Activated T-cell treated with anti-CD3 and anti-CD28 coated beads for 24 hours (primary cell): Measurements from ENCODE around the gene FOXD4L1.
"Not testable (repeated sequence)": the region's sequence is repeated elsewhere in the genome, so short reads cannot be mapped to it uniquely, and the experiment has no call there.

ENCODE experiments used
- DNase-seq: peaks from one replicate; pipeline ENCODE4 v3.0.0-alpha.2; 2020; ENCODE audit warnings: low read depth

Gene FOXD4L1

DNA sequence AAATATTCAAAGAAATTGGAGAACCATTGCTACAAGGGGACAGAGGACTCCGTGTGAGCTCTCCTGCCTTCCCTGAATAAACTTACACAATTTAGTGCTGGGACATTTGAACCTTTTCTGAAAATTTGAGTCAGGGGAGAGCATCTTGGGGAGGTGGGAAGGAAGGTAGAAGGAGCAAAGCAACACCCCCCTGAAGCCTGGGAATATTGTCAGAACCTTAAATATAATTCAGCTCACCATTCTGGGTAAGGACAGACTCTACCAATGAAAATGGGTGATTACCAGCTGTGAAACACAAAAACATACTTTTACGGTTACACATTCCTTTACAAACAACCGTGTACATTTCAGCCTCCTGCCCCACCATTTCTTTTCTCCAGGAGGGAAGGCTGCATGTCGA, at the start of gene FOXD4L1:
TSS of gene FOXD4L1 (plus strand) at position 301 of the 400 bp plus-strand sequence. CDS start 592 bp downstream, outside the sequence.
- not testable (repeated sequence) for DNase-seq

DNA sequence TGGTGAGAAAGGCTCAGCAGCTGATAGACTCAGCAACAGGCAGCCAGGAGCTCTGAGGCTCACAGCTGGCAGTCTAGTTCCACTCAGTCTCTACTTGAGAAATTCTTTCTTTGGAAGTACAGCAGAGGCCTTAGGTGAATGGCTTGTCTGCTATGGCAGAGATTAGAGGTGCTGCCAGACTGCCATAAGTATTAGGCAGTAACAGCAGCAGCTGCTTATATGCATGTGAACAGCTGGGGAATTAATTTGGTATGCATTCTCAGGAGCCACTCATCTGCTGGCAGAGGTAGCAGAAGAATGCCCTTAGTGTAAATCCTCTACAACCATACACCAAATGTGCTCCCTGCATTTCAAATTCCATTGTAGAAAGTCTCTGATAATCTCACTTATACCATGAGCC, 32.7 kb upstream of the FOXD4L1 start:
- DNase-seq = not testable (repeated sequence)

DNA sequence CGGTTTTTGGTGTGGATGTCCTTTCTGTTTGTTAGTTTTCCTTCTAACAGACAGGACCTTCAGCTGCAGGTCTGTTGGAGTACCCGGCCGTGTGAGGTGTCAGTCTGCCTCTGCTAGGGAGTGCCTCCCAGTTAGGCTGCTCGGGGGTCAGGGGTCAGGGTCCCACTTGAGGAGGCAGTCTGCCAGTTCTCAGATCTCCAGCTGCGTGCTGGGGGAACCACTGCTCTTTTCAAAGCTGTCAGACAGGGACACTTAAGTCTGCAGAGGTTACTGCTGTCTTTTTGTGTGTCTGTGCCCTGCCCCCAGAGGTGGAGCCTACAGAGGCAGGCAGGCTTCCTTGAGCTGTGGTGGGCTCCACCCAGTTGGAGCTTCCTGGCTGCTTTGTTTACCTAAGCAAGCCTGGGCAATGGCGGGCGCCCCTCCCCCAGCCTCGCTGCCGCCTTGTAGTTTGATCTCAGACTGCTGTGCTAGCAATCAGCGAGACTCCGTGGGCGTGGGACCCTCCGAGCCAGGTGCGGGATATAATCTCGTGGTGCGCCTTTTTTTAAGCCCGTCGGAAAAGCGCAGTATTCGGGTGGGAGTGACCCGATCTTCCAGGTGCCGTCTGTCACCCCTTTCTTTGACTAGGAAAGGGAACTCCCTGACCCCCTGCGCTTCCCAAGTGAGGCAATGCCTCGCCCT, 21.6 kb upstream of the FOXD4L1 start:
- DNase-seq = not testable (repeated sequence)

DNA sequence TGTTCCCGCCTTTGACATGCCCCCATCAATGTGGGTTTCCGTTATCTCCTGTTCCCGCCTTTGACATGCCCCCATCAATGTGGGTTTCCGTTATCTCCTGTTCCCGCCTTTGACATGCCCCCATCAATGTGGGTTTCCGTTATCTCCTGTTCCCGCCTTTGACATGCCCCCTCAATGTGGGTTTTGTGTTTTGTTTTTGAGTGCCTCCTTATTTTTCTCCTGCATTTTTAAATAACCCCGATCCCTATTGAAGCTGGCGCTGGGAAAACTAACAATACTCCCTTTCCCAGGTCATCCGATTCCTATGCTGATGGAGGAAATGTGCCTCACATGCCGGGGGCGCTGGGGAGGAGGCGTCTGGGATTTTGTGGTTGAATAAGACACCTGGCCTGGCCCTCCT, 1.9 kb upstream of the FOXD4L1 start:
- DNase-seq = not testable (repeated sequence)

DNA sequence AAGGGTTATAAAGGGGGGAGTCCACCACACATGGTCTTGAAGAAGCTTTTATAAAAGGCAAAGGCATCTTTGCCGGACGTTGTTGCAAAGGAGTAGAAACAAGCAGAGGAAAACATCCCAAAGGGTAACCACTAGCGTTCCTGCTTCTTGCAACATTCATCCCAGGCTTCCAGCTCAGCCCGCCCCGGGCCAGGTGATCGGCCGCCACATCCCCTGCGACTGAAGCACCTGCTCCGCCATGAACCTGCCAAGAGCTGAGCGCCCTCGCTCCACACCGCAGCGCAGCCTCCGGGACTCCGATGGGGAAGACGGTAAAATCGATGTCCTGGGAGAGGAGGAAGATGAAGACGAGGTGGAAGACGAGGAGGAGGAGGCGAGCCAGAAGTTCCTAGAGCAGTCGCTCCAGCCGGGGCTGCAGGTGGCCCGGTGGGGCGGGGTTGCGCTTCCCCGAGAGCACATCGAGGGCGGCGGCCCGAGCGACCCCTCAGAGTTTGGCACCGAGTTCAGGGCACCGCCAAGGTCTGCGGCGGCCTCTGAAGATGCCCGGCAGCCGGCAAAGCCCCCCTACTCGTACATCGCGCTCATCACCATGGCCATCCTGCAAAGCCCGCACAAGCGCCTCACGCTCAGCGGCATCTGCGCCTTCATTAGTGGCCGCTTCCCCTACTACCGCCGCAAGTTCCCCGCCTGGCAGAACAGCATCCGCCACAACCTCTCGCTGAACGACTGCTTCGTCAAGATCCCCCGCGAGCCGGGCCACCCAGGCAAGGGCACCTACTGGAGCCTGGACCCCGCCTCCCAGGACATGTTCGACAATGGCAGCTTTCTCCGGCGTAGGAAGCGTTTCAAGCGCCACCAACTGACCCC, 787 bp downstream of the FOXD4L1 start:
- DNase-seq = not testable (repeated sequence)

DNA sequence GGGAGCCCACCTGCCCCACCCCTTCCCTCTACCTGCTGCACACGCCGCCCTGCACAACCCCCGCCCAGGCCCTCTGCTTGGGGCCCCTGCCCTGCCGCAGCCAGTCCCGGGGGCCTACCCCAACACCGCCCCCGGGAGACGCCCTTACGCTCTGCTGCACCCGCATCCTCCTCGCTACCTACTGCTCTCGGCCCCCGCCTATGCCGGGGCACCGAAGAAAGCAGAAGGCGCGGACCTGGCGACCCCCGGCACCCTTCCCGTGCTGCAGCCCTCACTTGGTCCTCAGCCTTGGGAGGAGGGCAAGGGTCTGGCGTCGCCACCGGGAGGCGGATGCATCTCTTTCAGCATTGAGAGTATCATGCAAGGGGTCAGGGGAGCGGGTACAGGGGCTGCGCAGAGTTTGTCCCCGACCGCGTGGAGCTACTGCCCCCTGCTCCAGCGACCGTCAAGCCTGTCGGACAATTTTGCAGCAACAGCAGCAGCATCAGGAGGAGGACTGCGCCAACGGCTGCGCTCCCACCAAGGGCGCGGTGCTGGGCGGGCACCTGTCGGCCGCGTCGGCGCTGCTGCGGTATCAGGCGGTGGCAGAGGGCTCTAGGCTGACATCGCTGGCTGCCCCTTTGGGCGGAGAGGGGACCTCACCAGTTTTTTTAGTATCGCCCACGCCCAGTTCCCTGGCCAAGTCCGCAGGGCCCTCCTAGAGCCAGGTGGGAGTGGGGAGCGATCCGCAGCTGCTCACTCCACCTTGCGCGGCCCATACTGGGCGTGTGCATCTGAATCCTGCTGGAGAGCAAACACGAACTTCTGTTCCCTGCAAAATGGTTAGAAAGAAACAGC, 1.6 kb downstream of the FOXD4L1 start:
- DNase-seq = not testable (repeated sequence)

DNA sequence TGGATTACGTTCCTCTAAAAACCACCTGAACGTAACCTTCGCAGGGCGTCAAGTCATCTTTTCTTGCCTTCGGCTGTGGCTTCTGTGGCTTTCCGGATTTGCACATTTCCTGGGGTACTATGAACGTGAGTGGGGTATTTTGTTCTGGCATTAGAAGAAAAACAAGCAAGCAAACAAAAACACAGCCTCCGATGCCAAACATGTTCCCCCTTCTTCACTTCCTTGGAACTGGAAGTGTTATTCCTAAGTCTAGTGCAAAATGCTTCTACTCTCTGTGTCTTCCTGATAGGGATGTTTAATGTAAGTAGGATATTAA, 2.2 kb downstream of the FOXD4L1 start:
- not testable (repeated sequence) for DNase-seq

DNA sequence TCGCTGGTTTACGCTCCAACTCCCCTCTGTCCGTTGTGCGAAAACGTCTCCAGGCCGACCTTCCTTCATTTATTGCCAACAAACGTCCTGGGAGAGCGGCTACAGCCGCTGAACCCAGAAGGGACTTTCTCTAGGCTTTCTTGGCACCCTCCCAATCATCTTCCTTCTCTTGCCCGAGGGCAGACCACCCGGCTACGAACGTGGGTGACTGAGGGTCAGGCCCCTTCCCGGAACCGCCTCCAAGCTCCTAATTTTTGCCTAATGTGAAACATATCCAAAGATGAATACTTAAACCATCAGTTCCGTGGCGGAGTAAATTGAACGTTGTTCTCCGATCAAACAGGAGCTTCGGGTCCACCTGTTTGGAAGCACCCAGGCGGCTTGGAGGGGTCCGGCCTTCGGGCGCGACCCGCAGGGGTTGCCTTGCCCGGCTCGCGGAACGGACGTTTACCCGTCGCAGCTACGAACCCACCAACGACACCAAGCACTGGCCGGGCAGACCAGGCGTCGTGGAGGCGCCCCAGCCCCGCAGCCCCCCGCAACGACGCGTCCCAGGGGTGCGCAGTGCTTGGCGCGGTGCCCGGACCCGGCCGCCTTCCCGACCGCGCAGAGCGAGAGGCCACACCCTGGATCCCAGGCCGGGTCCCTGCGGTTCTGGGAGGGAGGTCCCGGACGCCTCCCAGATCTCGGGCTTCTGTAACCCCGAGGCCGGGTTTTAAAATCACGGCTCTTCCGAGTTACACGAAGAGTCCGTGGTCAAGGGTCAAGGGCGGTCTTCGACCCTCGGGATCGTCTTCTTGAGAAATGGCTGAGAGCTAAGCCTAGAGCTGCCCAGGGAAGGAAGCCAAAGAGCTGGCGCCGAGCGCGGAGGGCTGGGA, 4.0 kb downstream of the FOXD4L1 start:
- DNase-seq = not testable (repeated sequence)

DNA sequence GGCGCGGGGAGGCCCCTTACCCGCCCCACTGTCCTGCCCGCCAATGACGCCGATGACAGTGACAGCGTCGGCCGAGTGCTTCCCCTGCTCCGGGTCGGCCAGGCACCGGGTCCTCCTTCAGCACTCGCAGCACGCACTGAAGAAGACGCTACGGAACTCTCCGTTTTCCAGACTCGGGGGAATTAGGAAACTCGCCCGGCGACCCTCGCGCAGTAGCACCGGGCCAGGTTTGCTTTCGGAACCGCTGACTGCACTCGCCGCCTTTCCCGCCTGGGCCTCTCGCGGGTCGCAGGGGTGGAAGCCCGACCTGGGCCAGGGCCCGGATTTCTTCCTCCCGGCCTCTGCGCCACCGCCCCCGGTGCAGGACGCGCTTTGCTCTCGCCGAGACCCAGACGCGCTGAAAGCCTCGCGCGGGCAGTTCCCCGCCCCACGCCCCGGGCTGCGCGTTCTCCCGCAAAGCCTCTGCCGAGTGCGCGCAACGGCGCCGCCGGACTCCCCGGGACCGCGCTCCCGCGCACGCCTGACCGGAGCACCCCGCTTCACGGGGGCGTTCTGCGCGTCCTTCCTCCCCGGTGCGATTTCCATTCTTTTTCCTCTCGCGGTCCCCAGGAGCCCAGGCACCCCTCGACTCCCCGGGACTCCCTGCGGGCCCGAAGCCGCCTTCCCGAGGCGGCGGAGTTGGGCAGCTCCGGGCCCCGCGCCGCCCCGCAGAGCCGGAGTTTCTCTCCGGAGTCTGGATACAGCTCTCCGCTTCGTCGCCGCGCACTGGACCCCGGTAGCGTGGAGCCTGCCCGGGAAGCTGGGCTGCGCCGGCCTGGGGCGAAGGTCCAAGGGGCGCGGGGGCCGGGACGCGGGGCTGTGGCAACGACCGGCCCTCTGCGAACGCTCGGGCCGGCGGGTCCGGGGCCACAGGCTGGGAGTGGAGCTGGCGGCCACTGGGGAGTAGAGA, 4.9 kb downstream of the FOXD4L1 start:
- DNase-seq = not testable (repeated sequence)

DNA sequence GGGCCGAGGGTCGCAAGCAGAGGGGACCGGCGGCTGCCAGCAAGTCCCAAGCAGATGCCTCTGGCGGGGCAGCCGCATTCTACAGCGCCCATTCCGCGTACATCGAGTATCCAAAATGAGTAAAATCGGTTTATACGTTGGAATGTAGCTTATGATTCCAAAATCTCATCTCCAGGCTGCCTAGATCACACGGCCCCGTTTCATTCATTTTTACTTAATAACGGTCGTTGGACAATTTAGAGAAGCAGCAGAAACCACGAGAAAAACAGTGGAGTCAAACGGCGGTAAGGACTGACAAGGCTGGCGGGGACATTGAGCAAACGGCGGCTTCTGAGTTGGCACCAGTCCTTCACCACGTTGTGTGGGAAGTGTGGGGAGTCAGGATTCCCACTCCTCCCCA, 5.6 kb downstream of the FOXD4L1 start:
- not testable (repeated sequence) for DNase-seq

DNA sequence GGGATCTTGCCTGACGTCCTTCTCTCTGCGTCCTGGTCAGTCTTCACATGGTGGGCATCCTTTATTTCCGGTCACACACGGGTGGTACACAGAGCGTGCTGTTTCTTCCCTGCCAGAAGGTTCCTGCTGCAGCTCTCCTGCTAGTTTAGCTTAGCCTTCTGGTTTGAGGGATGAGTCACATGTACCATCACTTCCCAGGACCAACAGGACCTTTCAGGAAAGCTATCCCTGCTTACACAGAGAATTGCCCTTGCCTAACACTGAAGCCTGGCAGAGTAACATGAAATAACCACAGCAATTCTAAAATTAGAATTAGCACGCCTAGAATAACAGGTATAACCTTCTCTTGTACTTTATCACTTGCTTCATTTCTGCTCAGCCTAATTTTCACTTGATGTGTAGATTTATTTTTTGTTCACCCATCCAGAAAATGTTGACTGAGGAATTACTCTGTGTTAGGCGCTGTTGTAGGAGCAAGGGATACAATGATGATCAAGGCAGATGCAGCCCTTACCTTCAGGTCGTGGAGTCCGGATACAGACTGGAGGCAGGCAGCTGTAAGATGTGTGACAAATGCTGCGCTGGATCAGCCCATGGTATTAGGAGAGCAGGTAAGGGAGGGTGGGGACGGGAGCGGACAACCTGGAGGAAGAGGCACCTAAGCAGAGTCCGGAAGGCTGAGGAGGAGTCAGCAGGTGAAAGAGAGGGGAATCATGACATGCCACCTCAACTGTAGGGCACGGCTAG, 9.1 kb downstream of the FOXD4L1 start:
- not testable (repeated sequence) for DNase-seq

DNA sequence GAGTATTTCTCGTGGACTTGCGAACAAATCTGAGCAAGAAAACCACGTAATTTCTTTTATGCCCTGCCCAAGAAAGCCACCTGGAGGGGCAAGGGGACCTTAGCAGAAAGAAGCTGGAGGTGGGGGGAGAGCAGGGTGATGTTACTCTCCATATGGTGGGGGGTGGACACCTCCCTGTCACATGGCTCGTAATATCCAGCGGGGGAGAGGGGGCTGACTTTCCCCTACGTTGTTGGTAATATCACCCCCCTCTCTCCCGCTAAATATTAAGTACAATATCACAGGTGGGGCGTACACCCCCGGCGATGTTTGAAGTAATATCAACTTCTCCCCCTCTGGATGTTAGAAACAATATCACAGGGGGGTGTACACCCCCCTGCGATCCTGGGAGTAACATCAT, 9.7 kb downstream of the FOXD4L1 start:
- DNase-seq = not testable (repeated sequence)

DNA sequence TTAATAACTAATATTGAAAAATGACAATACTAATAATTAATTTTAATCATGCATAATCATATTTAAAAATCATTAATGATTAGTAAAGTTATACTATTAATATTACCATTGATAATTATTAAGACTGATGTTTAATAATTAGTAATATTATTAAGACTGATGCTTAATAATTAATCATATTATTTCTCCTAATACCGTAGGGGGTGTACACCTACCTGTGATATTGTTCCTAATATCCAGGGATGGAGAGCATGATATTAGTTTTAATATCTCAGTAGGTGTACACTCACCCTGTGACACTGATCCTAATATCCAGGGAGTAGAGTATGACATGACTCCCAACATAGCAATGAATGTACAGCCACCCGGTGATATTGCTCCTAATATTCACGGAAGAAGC, 12.4 kb downstream of the FOXD4L1 start:
- DNase-seq = not testable (repeated sequence)

DNA sequence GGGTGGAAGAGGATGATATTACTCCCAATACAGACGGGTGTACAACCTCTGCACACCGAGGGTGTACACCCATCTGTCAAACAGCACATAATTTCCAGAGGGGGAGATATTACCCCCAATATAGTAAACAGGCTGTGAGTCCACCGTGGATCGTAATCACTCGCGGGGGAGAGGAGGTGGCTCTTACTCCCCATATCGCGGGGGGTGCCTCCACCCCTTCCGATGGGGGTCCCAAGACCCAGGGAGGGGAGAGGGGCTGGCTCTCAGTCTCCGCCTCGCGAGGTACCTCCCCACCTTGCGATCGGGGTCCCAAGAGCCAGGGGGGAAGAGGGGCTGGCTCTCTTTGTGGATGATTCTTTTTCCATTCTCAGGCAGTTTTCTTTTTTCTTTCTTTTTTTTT, 13.4 kb downstream of the FOXD4L1 start:
- DNase-seq = not testable (repeated sequence)

DNA sequence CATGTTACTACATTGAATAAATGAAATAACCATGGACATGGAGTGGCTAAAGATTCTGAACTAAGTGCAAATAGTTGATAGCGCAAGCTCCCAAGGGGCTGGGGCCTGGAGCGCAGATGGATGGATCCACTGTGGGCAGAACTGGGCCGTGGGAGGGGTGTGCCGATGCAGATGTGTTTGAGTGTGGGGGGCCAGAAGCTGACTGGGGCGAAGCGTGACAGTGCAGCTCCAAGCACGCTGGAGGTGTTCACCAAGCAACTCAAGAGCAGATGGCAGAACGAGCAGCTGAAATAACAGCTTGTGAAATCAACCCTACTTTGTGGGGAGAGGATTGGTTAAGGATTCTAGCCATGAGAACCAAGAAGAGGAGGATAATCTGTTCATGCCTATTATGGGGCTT, 17.0 kb downstream of the FOXD4L1 start:
- DNase-seq = not testable (repeated sequence)

DNA sequence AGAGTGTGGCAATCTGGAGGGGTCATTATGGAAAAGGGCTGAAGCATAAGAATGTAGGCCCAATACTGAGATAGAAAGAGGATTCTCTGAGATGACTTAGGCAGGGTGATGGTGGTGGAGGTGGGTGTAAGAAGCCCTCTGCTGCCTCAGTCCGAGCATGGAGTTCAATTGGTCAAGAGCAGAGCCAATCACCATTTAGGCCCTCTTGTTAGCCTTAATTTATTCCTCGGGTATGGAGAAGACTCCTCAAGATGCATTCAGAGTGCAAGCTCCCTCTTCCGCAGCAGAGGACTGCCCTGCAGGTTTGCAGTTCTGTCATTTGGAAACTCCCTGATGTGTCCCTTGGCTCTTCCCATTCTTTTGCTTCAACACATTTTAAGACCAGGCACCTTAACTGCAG, 17.5 kb downstream of the FOXD4L1 start:
- not testable (repeated sequence) for DNase-seq

DNA sequence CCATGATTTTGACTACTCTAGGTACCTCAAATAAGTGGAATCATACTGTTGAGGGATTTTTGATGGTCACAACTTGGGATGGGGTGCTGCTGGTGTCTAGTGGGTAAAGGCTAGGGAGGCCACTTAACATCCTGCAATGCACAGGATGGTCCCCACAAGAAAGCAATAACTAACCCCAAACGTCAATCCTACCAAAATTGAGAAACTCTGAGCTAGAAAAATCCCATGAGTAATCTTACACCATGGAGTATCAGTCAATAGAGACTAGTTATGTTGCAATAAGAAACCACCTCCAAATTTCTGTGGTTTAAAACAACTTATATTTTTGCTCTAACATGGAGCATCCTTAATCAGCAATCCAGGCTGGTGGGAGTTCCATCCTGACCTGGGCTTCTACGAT, 18.6 kb downstream of the FOXD4L1 start:
- not testable (repeated sequence) for DNase-seq

DNA sequence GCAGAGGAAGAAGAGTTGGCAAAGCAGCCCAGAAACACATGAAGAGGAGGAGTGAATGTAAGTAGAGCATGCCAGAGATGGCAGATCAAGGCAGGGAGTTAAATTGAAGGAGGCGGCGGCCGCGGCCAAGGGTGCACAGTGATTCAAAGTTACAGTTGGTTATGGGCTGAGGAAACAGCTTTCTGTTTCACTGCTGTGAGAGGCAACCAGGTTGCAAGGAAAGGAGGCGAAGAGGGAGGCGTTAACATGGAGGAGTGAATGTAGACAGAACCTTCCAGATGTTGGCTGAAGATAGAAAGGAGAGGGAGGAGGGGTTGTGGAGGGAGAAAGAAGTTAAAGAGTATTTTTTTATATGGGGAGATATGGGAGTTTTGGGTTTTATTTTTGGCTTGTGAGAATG, 22.4 kb downstream of the FOXD4L1 start:
- DNase-seq = not testable (repeated sequence)

DNA sequence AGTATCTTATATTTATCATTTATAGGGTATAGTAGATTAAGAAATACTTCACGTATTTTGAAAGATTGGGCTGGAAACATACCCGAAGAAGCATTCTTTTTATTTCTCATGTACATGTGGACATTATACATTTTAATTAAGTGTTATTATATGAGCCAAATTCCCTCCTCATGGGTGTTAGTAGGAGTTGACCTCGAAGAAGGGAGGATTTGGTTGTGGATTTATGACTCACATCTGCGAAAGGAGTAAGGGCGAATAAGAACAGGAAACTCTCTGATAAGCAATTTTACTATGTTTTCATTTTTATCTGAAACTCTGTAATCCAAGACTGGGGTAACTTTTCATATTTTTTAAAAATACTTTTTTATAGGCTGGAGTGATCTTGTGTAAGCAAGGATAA, 23.0 kb downstream of the FOXD4L1 start:
- not testable (repeated sequence) for DNase-seq
